GM21825 (cell line): ENCODE measurements around the gene MTPN.

Experiments used
- ATAC-seq: cut with Tn5 transposase; IDR thresholded peaks from one replicate; pipeline ENCODE4 v1.9.1; 2021; ENCODE audit warnings: mild to moderate bottlenecking, moderate library complexity; ENCODE audit not compliant: unreplicated experiment

The MTPN gene

GRCh38 chr7:135990258-135990657, 13.1 kb upstream of the MTPN start:
- ATAC-seq, result no peak

- ATAC-seq, result no peak
Measured at GRCh38 chr7:135981958-135982646, 4.9 kb upstream of the MTPN start.

- ATAC-seq, result peak; percentile 66
Measured at GRCh38 chr7:135980665-135981180, 3.6 kb upstream of the MTPN start.

- ATAC-seq, result no peak
Measured at GRCh38 chr7:135980012-135980551, 2.9 kb upstream of the MTPN start.

- no peak for ATAC-seq
Measured at GRCh38 chr7:135979471-135980011, 2.4 kb upstream of the MTPN start.

GRCh38 chr7:135978624-135979023, 1.5 kb upstream of the MTPN start:
- no peak for ATAC-seq

GRCh38 chr7:135977742-135978066, 545 bp upstream of the MTPN start:
- no peak for ATAC-seq

- ATAC-seq, result peak; percentile 23
Measured at GRCh38 chr7:135976312-135977006, 700 bp downstream of the MTPN start.

GRCh38 chr7:135975166-135975565, 2.0 kb downstream of the MTPN start:
- ATAC-seq, result no peak

GRCh38 chr7:135974667-135975066, 2.5 kb downstream of the MTPN start:
- no peak for ATAC-seq

- peak; percentile 10 for ATAC-seq
Measured at GRCh38 chr7:135971366-135971725, 5.8 kb downstream of the MTPN start.

- ATAC-seq, result peak; percentile 78
Measured at GRCh38 chr7:135970682-135971365, 6.3 kb downstream of the MTPN start.

GRCh38 chr7:135970045-135970444, 7.1 kb downstream of the MTPN start:
- ATAC-seq, result no peak

GRCh38 chr7:135966341-135967043, 10.7 kb downstream of the MTPN start:
- ATAC-seq, result no peak

- ATAC-seq, result peak; percentile 44
Measured at GRCh38 chr7:135965602-135966001, 11.6 kb downstream of the MTPN start.

GRCh38 chr7:135964791-135965190, 12.4 kb downstream of the MTPN start:
- no peak for ATAC-seq

GRCh38 chr7:135964274-135964673, 12.9 kb downstream of the MTPN start:
- ATAC-seq, result no peak

GRCh38 chr7:135962802-135963201, 14.4 kb downstream of the MTPN start:
- ATAC-seq, result no peak

GRCh38 chr7:135960709-135961451, 16.3 kb downstream of the MTPN start:
- ATAC-seq, result no peak
